Suprapubic skin (tissue), 3 donors: ENCODE measurements around the gene SYNJ2.

Experiments
- EP300 ChIP-seq: sonication (generic); formaldehyde crosslinking; IDR thresholded peaks from one replicate; pipeline ENCODE4 v1.6.1; 2017; ENCODE audit warnings: antibody characterized with exemption
- POLR2A ChIP-seq, 2 donors: fragments of 450-650 bp; IDR thresholded peaks; one replicate each; pipeline ENCODE4 v1.6.1; 2017; ENCODE audit warnings: antibody characterized with exemption in 2 of 2, mild to moderate bottlenecking in 2 of 2, moderate library complexity in 2 of 2
- TF ChIP-seq, protein P1 (sequence below), 2 donors: fragments of 200-600 bp in 1 of 2; fragments of 450-650 bp in 1 of 2; sonication (generic) in 1 of 2; IDR thresholded peaks; one replicate each; pipeline ENCODE4 v1.5.1; 2016 to 2019; ENCODE audit warnings: antibody characterized with exemption in 2 of 2, mild to moderate bottlenecking in 1 of 2, moderate library complexity in 1 of 2

DNA sequence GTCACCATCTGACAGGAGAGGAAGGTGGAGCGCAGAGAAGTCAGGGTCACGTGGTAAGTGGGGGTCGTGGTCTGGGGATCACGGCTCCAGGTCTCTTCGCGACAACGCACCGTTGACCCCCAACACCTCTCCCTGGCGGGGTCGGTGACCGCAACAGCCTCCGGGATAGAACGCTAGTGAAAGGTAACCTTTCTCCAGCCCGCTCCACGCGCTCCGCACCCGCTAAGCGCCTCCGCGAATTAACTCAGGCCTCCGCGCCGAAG, 600 bp upstream of the SYNJ2 start:
- TF ChIP-seq, protein P1, sequence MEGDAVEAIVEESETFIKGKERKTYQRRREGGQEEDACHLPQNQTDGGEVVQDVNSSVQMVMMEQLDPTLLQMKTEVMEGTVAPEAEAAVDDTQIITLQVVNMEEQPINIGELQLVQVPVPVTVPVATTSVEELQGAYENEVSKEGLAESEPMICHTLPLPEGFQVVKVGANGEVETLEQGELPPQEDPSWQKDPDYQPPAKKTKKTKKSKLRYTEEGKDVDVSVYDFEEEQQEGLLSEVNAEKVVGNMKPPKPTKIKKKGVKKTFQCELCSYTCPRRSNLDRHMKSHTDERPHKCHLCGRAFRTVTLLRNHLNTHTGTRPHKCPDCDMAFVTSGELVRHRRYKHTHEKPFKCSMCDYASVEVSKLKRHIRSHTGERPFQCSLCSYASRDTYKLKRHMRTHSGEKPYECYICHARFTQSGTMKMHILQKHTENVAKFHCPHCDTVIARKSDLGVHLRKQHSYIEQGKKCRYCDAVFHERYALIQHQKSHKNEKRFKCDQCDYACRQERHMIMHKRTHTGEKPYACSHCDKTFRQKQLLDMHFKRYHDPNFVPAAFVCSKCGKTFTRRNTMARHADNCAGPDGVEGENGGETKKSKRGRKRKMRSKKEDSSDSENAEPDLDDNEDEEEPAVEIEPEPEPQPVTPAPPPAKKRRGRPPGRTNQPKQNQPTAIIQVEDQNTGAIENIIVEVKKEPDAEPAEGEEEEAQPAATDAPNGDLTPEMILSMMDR (IDR thresholded peaks at IDR 0.05), result no peak
- no peak for TF ChIP-seq EP300
- TF ChIP-seq POLR2A (IDR thresholded peaks at IDR 0.05), result no peak
